ENCODE results near the gene RAP1GAP.

DNA sequence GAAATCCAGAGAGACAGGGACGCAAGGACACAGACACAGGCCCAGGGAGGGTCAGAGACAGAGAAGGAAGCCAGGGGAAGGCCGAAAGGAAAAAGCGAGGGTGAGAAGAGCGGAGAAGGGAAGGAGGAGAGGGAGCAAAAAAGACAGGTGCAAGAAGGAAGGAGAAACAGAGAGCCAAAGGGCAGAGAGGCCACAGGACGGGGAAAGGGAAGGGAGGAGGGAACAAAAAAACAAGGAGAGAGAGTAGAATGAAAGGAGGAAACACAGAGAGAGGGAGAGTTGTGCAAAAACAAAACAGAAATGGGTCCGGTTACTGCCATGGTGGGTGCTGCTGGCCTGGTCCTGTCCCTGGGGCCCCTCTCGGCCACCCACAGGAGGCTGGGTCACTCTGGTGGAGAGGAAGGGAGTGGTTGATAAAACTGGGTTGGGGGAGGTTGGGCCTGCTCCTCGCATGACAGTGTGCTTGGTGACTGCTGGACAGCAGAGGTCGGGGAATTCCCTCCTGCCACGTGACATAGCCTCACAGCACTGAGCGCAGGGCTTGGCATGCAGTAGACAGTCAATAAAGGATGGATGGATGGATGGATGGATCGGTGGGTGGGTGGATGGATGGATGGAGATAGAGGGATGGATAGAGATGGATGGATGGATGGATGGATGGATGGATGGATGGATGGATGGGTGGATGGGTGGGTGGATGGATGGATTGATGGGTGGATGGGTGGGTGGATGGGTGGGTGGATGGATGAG is 64.8 kb downstream of the RAP1GAP start:
- TF ChIP-seq CTCF (IDR thresholded peaks at IDR 0.05), result no peak
- no peak for TF ChIP-seq POLR2A (IDR thresholded peaks at IDR 0.05)
